ENCODE measurements around the gene KIAA0753. TPM values are rescaled to one million over a fixed set of nuclear protein-coding genes. Genes with fewer than 3 reads are reported as not detected.

KIAA0753 gene
- total RNA-seq, 1 donor from 2014 or later = 24.0 TPM

- DNase-seq (ENCODE audit: extremely low spot score, unreplicated experiment) = no peak
- Mint-ChIP-seq H3K27ac (ENCODE audit: unreplicated experiment) (no peak overlapping the region), H3K36me3 (ENCODE audit: unreplicated experiment) (no peaks in the 10 kb centered on the region), H3K4me3 (ENCODE audit: unreplicated experiment) (peak overlapping the region; percentile 18), H3K4me1 (ENCODE audit: unreplicated experiment) (peaks cover 15% of the 10 kb centered on the region), H3K9me3 (ENCODE audit: unreplicated experiment) (no peaks in the 10 kb centered on the region), H3K27me3 (ENCODE audit: unreplicated experiment) (peaks cover 26% of the 10 kb centered on the region)
- no peak for TF ChIP-seq CTCF (IDR thresholded peaks at IDR 0.05)
Observed at GRCh38 chr17:6554342-6554741, 86.2 kb downstream of the KIAA0753 start.

GRCh38 chr17:6551869-6552531 is 88.5 kb downstream of the KIAA0753 start:
- Mint-ChIP-seq H3K27ac (ENCODE audit: unreplicated experiment) (no peak overlapping the region), H3K36me3 (ENCODE audit: unreplicated experiment) (no peaks in the 10 kb centered on the region), H3K4me1 (ENCODE audit: unreplicated experiment) (peaks cover 15% of the 10 kb centered on the region), H3K9me3 (ENCODE audit: unreplicated experiment) (no peaks in the 10 kb centered on the region), H3K4me3 (ENCODE audit: unreplicated experiment) (no peak overlapping the region), H3K27me3 (ENCODE audit: unreplicated experiment) (peaks cover 29% of the 10 kb centered on the region)
- no peak for DNase-seq (ENCODE audit: extremely low spot score, unreplicated experiment)
- no peak for TF ChIP-seq CTCF (IDR thresholded peaks at IDR 0.05)

- no peak overlapping the region for H3K4me3 Mint-ChIP-seq (ENCODE audit: unreplicated experiment)
- no peaks in the 10 kb centered on the region for H3K9me3 Mint-ChIP-seq (ENCODE audit: unreplicated experiment)
- H3K36me3 Mint-ChIP-seq (ENCODE audit: unreplicated experiment) = no peaks in the 10 kb centered on the region
- peaks cover 28% of the 10 kb centered on the region for H3K27me3 Mint-ChIP-seq (ENCODE audit: unreplicated experiment)
- no peak for DNase-seq (ENCODE audit: extremely low spot score, unreplicated experiment)
- no peak for TF ChIP-seq CTCF (IDR thresholded peaks at IDR 0.05)
- H3K4me1 Mint-ChIP-seq (ENCODE audit: unreplicated experiment) = peaks cover 14% of the 10 kb centered on the region
- no peak overlapping the region for H3K27ac Mint-ChIP-seq (ENCODE audit: unreplicated experiment)
Observed at GRCh38 chr17:6551356-6551755, 89.2 kb downstream of the KIAA0753 start.

- peaks cover 18% of the 10 kb centered on the region for H3K27me3 Mint-ChIP-seq (ENCODE audit: unreplicated experiment)
- H3K4me3 Mint-ChIP-seq (ENCODE audit: unreplicated experiment) = no peak overlapping the region
- no peaks in the 10 kb centered on the region for H3K9me3 Mint-ChIP-seq (ENCODE audit: unreplicated experiment)
- H3K27ac Mint-ChIP-seq (ENCODE audit: unreplicated experiment) = no peak overlapping the region
- H3K4me1 Mint-ChIP-seq (ENCODE audit: unreplicated experiment) = peaks cover 3% of the 10 kb centered on the region
- no peaks in the 10 kb centered on the region for H3K36me3 Mint-ChIP-seq (ENCODE audit: unreplicated experiment)
- no peak for TF ChIP-seq CTCF (IDR thresholded peaks at IDR 0.05)
- DNase-seq (ENCODE audit: extremely low spot score, unreplicated experiment) = no peak
Observed at GRCh38 chr17:6549384-6550036, 91.0 kb downstream of the KIAA0753 start.

GRCh38 chr17:6548578-6549330 is 91.8 kb downstream of the KIAA0753 start:
- H3K27ac Mint-ChIP-seq (ENCODE audit: unreplicated experiment) = no peak overlapping the region
- DNase-seq (ENCODE audit: extremely low spot score, unreplicated experiment) = no peak
- H3K4me3 Mint-ChIP-seq (ENCODE audit: unreplicated experiment) = no peak overlapping the region
- H3K9me3 Mint-ChIP-seq (ENCODE audit: unreplicated experiment) = no peaks in the 10 kb centered on the region
- no peaks in the 10 kb centered on the region for H3K36me3 Mint-ChIP-seq (ENCODE audit: unreplicated experiment)
- H3K4me1 Mint-ChIP-seq (ENCODE audit: unreplicated experiment) = no peaks in the 10 kb centered on the region
- H3K27me3 Mint-ChIP-seq (ENCODE audit: unreplicated experiment) = peaks cover 10% of the 10 kb centered on the region
- TF ChIP-seq CTCF (IDR thresholded peaks at IDR 0.05) = no peak
